ENCODE data around the gene KPNB1.

DNA sequence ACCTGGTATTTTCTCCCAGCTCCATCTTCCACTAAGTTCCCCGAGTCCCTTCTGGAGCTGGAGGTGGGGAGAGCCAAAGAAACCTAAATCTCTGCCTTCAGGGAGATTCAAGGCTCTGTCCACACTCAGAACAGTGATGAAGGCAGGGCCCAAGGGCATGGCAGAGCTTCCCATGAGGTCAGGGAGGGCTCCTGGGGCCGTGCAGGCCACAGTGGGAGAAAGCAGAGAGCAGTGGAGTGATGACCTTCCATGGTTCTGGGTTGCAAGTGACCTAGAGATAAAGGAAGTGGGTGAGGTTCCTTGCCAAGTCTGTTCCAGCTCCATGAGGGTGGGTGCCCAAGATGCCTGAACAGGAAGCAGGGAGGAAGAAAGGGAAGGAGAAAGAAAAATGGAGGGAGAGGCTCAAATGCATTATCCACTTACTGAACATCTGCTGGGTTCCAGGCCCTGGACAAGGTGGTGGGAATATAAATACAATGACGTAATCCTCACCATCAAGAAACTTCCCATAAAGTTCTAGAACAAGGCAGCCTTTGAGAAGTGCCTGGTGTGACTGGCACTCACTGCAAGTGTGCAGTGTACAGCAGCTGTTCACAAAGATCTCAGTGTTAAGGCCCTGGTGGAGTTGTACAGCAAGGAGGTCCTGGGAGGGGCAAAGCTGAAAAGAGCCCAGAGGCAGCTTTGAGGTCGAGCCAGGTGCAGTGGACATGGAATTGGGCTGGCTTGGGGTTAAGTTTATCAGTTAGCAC, 57.5 kb downstream of the KPNB1 start:
- TF ChIP-seq CTCF (IDR thresholded peaks at IDR 0.05) (no peak), POLR2A (IDR thresholded peaks at IDR 0.05) (no peak)

Data from thyroid gland (tissue), 4 donors.